IPS-20b (cell line): ENCODE results near the gene TTC28.
"Not testable (repeated sequence)": the region's sequence is repeated elsewhere in the genome, so short reads cannot be mapped to it uniquely, and the experiment has no call there.

Experiments used
- H3K27ac ChIP-seq: one replicate; pipeline ENCODE4 v1.5.1; 2013; ENCODE audit warnings: low read length
- H3K27me3 ChIP-seq: 2 replicates; pipeline ENCODE4 v1.6.1; 2013; ENCODE audit warnings: mild to moderate bottlenecking, low read length, inconsistent platforms; ENCODE audit not compliant: insufficient read depth
- H3K36me3 ChIP-seq: 2 replicates; pipeline ENCODE4 v1.6.1; 2013; ENCODE audit warnings: low read depth, mild to moderate bottlenecking, inconsistent platforms, low read length, moderate library complexity; ENCODE audit not compliant: insufficient read depth
- H3K4me1 ChIP-seq: 2 replicates; pipeline ENCODE4 v1.6.1; 2013; ENCODE audit warnings: mild to moderate bottlenecking, control low read depth, inconsistent platforms, low read length, moderate library complexity; ENCODE audit not compliant: insufficient read depth
- H3K4me3 ChIP-seq: 2 replicates; pipeline ENCODE4 v1.5.1; 2013; ENCODE audit warnings: mild to moderate bottlenecking, low read length, inconsistent platforms
- H3K9ac ChIP-seq: 2 replicates; pipeline ENCODE4 v1.6.1; 2013; ENCODE audit warnings: low read depth, mild to moderate bottlenecking, inconsistent platforms, low read length, moderate library complexity
- H3K9me3 ChIP-seq: 2 replicates; pipeline ENCODE4 v1.6.1; 2013; ENCODE audit warnings: mild to moderate bottlenecking, low read depth, low read length, inconsistent platforms; ENCODE audit not compliant: insufficient read depth

TTC28 gene

GRCh38 chr22:28175730-28176492 lies 503.7 kb downstream of the TTC28 start:
- Histone ChIP-seq H3K27me3 (no peaks in the 10 kb centered on the region), H3K4me3 (no peak overlapping the region), H3K9ac (no peak overlapping the region), H3K4me1 (0 out of 2 replicates have a peak, but pooled peaks cover 2% of the 10 kb centered on the region), H3K36me3 (no peaks in the 10 kb centered on the region), H3K27ac (no peak overlapping the region), H3K9me3 (no peaks in the 10 kb centered on the region)

GRCh38 chr22:28174509-28174908 lies 505.1 kb downstream of the TTC28 start:
- Histone ChIP-seq H3K4me3 (no peak overlapping the region), H3K36me3 (no peaks in the 10 kb centered on the region), H3K9me3 (no peaks in the 10 kb centered on the region), H3K4me1 (0 out of 2 replicates have a peak, but pooled peaks cover 2% of the 10 kb centered on the region), H3K27ac (no peak overlapping the region), H3K27me3 (no peaks in the 10 kb centered on the region), H3K9ac (no peak overlapping the region)

GRCh38 chr22:28172892-28173670 lies 506.6 kb downstream of the TTC28 start:
- H3K9me3 ChIP-seq = no peaks in the 10 kb centered on the region
- H3K4me1 ChIP-seq = 0 out of 2 replicates have a peak, but pooled peaks cover 2% of the 10 kb centered on the region

GRCh38 chr22:28171712-28172111 lies 507.9 kb downstream of the TTC28 start:
- Histone ChIP-seq H3K36me3 (no peaks in the 10 kb centered on the region), H3K4me3 (no peak overlapping the region), H3K27ac (no peak overlapping the region), H3K9me3 (no peaks in the 10 kb centered on the region), H3K9ac (no peak overlapping the region), H3K27me3 (no peaks in the 10 kb centered on the region), H3K4me1 (0 out of 2 replicates have a peak, but pooled peaks cover 2% of the 10 kb centered on the region)

More at GRCh38 chr22:28172892-28173670, 506.6 kb downstream of the TTC28 start:
- Histone ChIP-seq H3K36me3 (no peaks in the 10 kb centered on the region), H3K27me3 (no peaks in the 10 kb centered on the region), H3K27ac (no peak overlapping the region), H3K9ac (no peak overlapping the region), H3K4me3 (no peak overlapping the region)

- Histone ChIP-seq H3K4me3 (no peak overlapping the region), H3K9ac (no peak overlapping the region), H3K4me1 (0 out of 2 replicates have a peak, but pooled peaks cover 2% of the 10 kb centered on the region), H3K9me3 (no peaks in the 10 kb centered on the region), H3K36me3 (no peaks in the 10 kb centered on the region), H3K27ac (no peak overlapping the region), H3K27me3 (no peaks in the 10 kb centered on the region)
Observed at GRCh38 chr22:28171115-28171514, 508.5 kb downstream of the TTC28 start.

- H3K27ac ChIP-seq, H3K4me3 ChIP-seq, H3K27me3 ChIP-seq, H3K9ac ChIP-seq, H3K9me3 ChIP-seq, H3K4me1 ChIP-seq, H3K36me3 ChIP-seq: not testable (repeated sequence)
Observed at GRCh38 chr22:28169314-28169713, 510.3 kb downstream of the TTC28 start.

- H3K27me3 ChIP-seq = no peaks in the 10 kb centered on the region
- H3K4me3 ChIP-seq = no peak overlapping the region
- peaks cover 8% of the 10 kb centered on the region; the same call in 1 of the 2 replicates for H3K9me3 ChIP-seq
- H3K9ac ChIP-seq = no peak overlapping the region
- no peaks in the 10 kb centered on the region for H3K36me3 ChIP-seq
- no peak overlapping the region for H3K27ac ChIP-seq
- peaks cover 11% of the 10 kb centered on the region; the same call in 1 of the 2 replicates for H3K4me1 ChIP-seq
Observed at GRCh38 chr22:28155808-28156207, 523.8 kb downstream of the TTC28 start.

GRCh38 chr22:28154861-28155260 lies 524.8 kb downstream of the TTC28 start:
- H3K27ac ChIP-seq = no peak overlapping the region
- no peaks in the 10 kb centered on the region for H3K36me3 ChIP-seq
- H3K9ac ChIP-seq = no peak overlapping the region
- no peak overlapping the region for H3K4me3 ChIP-seq
- H3K27me3 ChIP-seq = no peaks in the 10 kb centered on the region
- H3K9me3 ChIP-seq = peaks cover 8% of the 10 kb centered on the region; the same call in 1 of the 2 replicates
- peaks cover 11% of the 10 kb centered on the region; the same call in 1 of the 2 replicates for H3K4me1 ChIP-seq

- Histone ChIP-seq H3K9me3 (no peaks in the 10 kb centered on the region), H3K4me1 (peaks cover 17% of the 10 kb centered on the region), H3K4me3 (no peak overlapping the region), H3K9ac (no peak overlapping the region), H3K27me3 (no peaks in the 10 kb centered on the region), H3K36me3 (no peaks in the 10 kb centered on the region), H3K27ac (no peak overlapping the region)
Observed at GRCh38 chr22:28151151-28151816, 528.4 kb downstream of the TTC28 start.

GRCh38 chr22:28148816-28149465 lies 530.7 kb downstream of the TTC28 start:
- peaks cover 20% of the 10 kb centered on the region for H3K4me1 ChIP-seq
- no peaks in the 10 kb centered on the region for H3K9me3 ChIP-seq
- H3K4me3 ChIP-seq = no peak overlapping the region
- no peaks in the 10 kb centered on the region for H3K27me3 ChIP-seq
- no peak overlapping the region for H3K27ac ChIP-seq
- no peaks in the 10 kb centered on the region for H3K36me3 ChIP-seq
- no peak overlapping the region for H3K9ac ChIP-seq

- H3K4me3 ChIP-seq = no peak overlapping the region
- no peak overlapping the region for H3K27ac ChIP-seq
- peaks cover 15% of the 10 kb centered on the region for H3K4me1 ChIP-seq
- no peaks in the 10 kb centered on the region for H3K27me3 ChIP-seq
- no peaks in the 10 kb centered on the region for H3K36me3 ChIP-seq
- no peaks in the 10 kb centered on the region for H3K9me3 ChIP-seq
- no peak overlapping the region for H3K9ac ChIP-seq
Observed at GRCh38 chr22:28147401-28147800, 532.2 kb downstream of the TTC28 start.
